Mucosa of stomach (tissue), 1 donor: ENCODE results near the gene DYNLT2.
A peak's percentile ranks its signal among the peaks of the same experiment; 100 is the strongest.
"Not testable (repeated sequence)": the region's sequence is repeated elsewhere in the genome, so short reads cannot be mapped to it uniquely, and the experiment has no call there.

Source experiments
- H3K27me3 ChIP-seq: one replicate; pipeline ENCODE4 v1.7.0; 2013; ENCODE audit warnings: mild to moderate bottlenecking, low read length; ENCODE audit not compliant: control insufficient read depth, insufficient read depth
- H3K36me3 ChIP-seq: one replicate; pipeline ENCODE4 v1.7.0; 2013; ENCODE audit warnings: low read length; ENCODE audit not compliant: control insufficient read depth, insufficient read depth
- H3K4me1 ChIP-seq: one replicate; pipeline ENCODE4 v1.7.0; 2013; ENCODE audit warnings: mild to moderate bottlenecking, low read length; ENCODE audit not compliant: control insufficient read depth, insufficient read depth
- H3K4me3 ChIP-seq: one replicate; pipeline ENCODE4 v1.7.0; 2013; ENCODE audit warnings: low read length
- H3K9ac ChIP-seq: one replicate; pipeline ENCODE4 v1.7.0; 2013; ENCODE audit warnings: mild to moderate bottlenecking, low read length, moderate library complexity
- H3K9me3 ChIP-seq: one replicate; pipeline ENCODE4 v1.7.0; 2013; ENCODE audit warnings: mild to moderate bottlenecking, low read length, moderate library complexity; ENCODE audit not compliant: control insufficient read depth
- donor health status: Pancreatic carcinoma.

The DYNLT2 gene

GRCh38 chr6:169702840-169703246, 48.5 kb downstream of the DYNLT2 start:
- H3K4me1 ChIP-seq = peaks cover 22% of the 10 kb centered on the region
- H3K9ac ChIP-seq = peak overlapping the region; percentile 92
- peak overlapping the region; percentile 78 for H3K4me3 ChIP-seq
- H3K36me3 ChIP-seq = no peaks in the 10 kb centered on the region
- H3K9me3 ChIP-seq = no peaks in the 10 kb centered on the region
- H3K27me3 ChIP-seq = no peaks in the 10 kb centered on the region

- H3K9me3 ChIP-seq = no peaks in the 10 kb centered on the region
Measured at GRCh38 chr6:169701954-169702839, 49.2 kb downstream of the DYNLT2 start, which contains the start of the genes C6orf120 and WDR27. C6orf120 (plus strand) TSS chr6:169702126; CDS start chr6:169702460, 334 bp downstream. WDR27 (minus strand) TSS chr6:169702029; CDS start chr6:169689005, 13,024 bp downstream.

GRCh38 chr6:169701311-169701953, 49.9 kb downstream of the DYNLT2 start:
- no peaks in the 10 kb centered on the region for H3K27me3 ChIP-seq
- H3K9me3 ChIP-seq = no peaks in the 10 kb centered on the region
- H3K36me3 ChIP-seq = no peaks in the 10 kb centered on the region
- H3K4me3 ChIP-seq = peak overlapping the region; percentile 78
- H3K4me1 ChIP-seq = peaks cover 22% of the 10 kb centered on the region
- H3K9ac ChIP-seq = peak overlapping the region; percentile 92

More at GRCh38 chr6:169701954-169702839, 49.2 kb downstream of the DYNLT2 start, which contains the start of the genes C6orf120 and WDR27:
- Histone ChIP-seq H3K36me3 (no peaks in the 10 kb centered on the region), H3K4me3 (peak within 1 kb of the TSS; percentile 78), H3K9ac (peak within 1 kb of the TSS; percentile 92), H3K4me1 (peaks cover 22% of the 10 kb centered on the region), H3K27me3 (no peaks in the 10 kb centered on the region)

GRCh38 chr6:169700296-169700695, 51.1 kb downstream of the DYNLT2 start:
- Histone ChIP-seq H3K27me3 (no peaks in the 10 kb centered on the region), H3K9me3 (no peaks in the 10 kb centered on the region), H3K4me3 (no peak overlapping the region), H3K36me3 (no peaks in the 10 kb centered on the region), H3K9ac (no peak overlapping the region), H3K4me1 (peaks cover 22% of the 10 kb centered on the region)

DNA sequence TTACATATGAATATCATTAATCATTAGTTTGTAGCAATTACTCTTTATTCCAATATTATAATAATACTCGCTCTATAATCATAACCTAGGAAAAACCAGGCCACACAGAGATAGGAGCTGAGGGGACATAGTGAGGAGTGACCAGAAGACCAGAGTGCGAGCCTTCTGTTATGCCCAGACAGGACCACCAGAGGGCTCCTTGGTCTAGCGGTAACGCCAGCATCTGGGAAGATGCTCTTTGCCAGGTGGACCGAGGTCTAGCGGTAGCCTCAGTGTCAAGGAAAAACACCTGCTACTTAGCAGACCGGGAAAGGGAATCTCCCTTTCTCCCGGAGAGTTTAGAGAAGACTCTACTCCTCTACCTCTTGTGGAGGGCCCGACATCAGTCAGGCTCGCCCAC, 54.3 kb downstream of the DYNLT2 start:
- peaks cover 16% of the 10 kb centered on the region for H3K4me1 ChIP-seq
- H3K27me3 ChIP-seq, H3K9me3 ChIP-seq, H3K9ac ChIP-seq, H3K36me3 ChIP-seq, H3K4me3 ChIP-seq: not testable (repeated sequence)

DNA sequence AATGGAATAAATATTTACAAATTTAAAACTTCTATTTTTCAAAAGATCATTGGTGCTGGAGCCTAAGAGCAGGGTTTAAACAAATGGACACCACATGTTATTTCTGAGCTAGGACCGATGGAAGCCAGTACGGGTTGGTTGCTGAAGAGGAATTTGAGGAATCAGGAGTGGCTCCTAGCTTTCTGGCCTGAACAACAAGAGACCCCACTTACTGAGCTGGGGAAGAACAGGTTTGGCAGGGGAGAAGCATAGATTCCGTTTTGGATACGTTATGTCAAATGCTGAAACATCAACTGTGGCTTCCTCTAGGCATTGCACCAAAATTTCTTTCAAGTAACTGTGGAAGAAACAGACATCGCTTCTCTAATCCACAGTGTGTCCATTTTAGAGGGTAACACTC, 56.2 kb downstream of the DYNLT2 start:
- no peak overlapping the region for H3K4me3 ChIP-seq
- no peaks in the 10 kb centered on the region for H3K9me3 ChIP-seq
- peaks cover 8% of the 10 kb centered on the region for H3K4me1 ChIP-seq
- no peaks in the 10 kb centered on the region for H3K36me3 ChIP-seq
- no peak overlapping the region for H3K9ac ChIP-seq
- no peaks in the 10 kb centered on the region for H3K27me3 ChIP-seq

DNA sequence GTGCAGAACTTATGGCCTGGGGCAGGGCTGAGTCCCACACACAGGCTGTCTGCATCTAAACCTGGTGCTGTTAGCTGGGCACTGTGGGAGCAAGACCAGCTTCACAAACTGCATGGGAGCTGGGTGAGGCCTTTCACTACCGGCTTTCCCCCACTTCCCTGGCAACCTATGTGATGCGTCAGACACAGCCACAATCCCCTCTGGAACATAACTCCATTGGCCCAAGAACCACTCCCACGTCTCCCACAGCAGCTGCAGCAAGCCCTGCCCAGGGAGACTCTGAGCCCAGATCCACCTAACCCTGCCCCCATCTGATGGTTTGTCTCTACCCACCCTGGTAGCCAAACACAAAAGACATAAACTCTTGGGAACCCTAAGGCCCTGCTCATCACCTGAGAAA, 58.9 kb downstream of the DYNLT2 start:
- Histone ChIP-seq H3K9me3 (no peaks in the 10 kb centered on the region), H3K9ac (no peak overlapping the region), H3K36me3 (no peaks in the 10 kb centered on the region), H3K27me3 (no peaks in the 10 kb centered on the region), H3K4me1 (peaks cover 8% of the 10 kb centered on the region), H3K4me3 (no peak overlapping the region)

DNA sequence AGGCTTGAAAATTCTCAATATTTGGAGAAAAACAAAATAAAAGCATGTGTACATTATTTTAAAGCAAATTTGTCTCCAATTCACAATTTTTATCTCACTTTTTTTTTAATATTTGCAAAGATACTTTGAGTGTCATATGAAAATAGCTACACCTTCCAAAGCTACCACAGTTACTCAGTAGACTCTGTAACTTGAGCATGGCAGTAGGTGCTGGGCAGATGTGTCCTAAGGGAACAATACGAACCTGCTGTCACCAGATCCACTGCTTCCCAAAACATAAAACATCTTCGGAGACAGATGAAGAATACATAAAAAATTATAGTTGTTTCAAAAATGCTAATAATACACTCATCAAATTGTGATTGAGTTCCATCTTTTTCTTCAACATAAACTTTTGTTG, 60.1 kb downstream of the DYNLT2 start:
- Histone ChIP-seq H3K9ac (no peak overlapping the region), H3K4me3 (no peak overlapping the region), H3K9me3 (no peaks in the 10 kb centered on the region), H3K27me3 (no peaks in the 10 kb centered on the region), H3K36me3 (no peaks in the 10 kb centered on the region), H3K4me1 (peaks cover 8% of the 10 kb centered on the region)
